Liver (tissue), 9 donors: Measurements from ENCODE around the gene KRT71. TPM values are rescaled to one million over a fixed set of nuclear protein-coding genes. Genes with fewer than 3 reads are reported as not detected.

Experiments used
- DNase-seq: peaks from one replicate; pipeline ENCODE4 v3.0.0-alpha.2; 2017; ENCODE audit warnings: low spot score
- H3K27ac ChIP-seq, 2 donors: one replicate each; pipeline ENCODE4 v1.7.0; 2013; ENCODE audit warnings: inconsistent platforms in 2 of 2, low read length in 2 of 2, control low read depth in 1 of 2, low read depth in 1 of 2, mild to moderate bottlenecking in 1 of 2
- H3K27me3 ChIP-seq, 4 donors: one replicate each; pipeline versions ENCODE4 v1.6.1 to v1.7.0; 2013; ENCODE audit warnings: low read length in 3 of 4, inconsistent platforms in 1 of 4, mild to moderate bottlenecking in 1 of 4, moderate library complexity in 1 of 4; ENCODE audit not compliant: control insufficient read depth in 4 of 4, insufficient read depth in 4 of 4
- H3K36me3 ChIP-seq, 4 donors: one replicate each; pipeline versions ENCODE4 v1.6.1 to v1.7.0; 2013; ENCODE audit warnings: low read length in 3 of 4, mild to moderate bottlenecking in 3 of 4, low read depth in 1 of 4, moderate library complexity in 1 of 4; ENCODE audit not compliant: control insufficient read depth in 4 of 4, insufficient read depth in 3 of 4
- H3K4me1 ChIP-seq, 4 donors: one replicate each; pipeline versions ENCODE4 v1.6.1 to v1.7.0; 2013; ENCODE audit warnings: low read length in 3 of 4, mild to moderate bottlenecking in 3 of 4, moderate library complexity in 1 of 4; ENCODE audit not compliant: control insufficient read depth in 4 of 4, insufficient read depth in 4 of 4
- H3K4me3 ChIP-seq, 3 donors: one replicate each; pipeline versions ENCODE4 v1.6.1 to v1.7.0; 2013; ENCODE audit warnings: low read length in 3 of 3, control low read depth in 1 of 3, low read depth in 1 of 3, mild to moderate bottlenecking in 1 of 3
- H3K9ac ChIP-seq, 2 donors: one replicate each; pipeline ENCODE4 v1.7.0; 2013; ENCODE audit warnings: low read length in 2 of 2, mild to moderate bottlenecking in 2 of 2, moderate library complexity in 2 of 2, control low read depth in 1 of 2, low read depth in 1 of 2
- H3K9me3 ChIP-seq, 4 donors: one replicate each; pipeline versions ENCODE4 v1.6.1 to v1.7.0; 2013; ENCODE audit warnings: low read length in 3 of 4; ENCODE audit not compliant: control insufficient read depth in 4 of 4
- EGR1 ChIP-seq, 2 donors: IDR thresholded peaks; 2 replicates each; pipeline ENCODE4 v1.6.1; 2016 to 2018; ENCODE audit warnings: antibody characterized with exemption in 2 of 2, low read depth in 2 of 2
- FOXA1 ChIP-seq: IDR thresholded peaks from 2 replicates; pipeline ENCODE4 v1.6.1; 2016; ENCODE audit warnings: antibody characterized with exemption
- FOXA2 ChIP-seq: IDR thresholded peaks from 2 replicates; pipeline ENCODE4 v1.6.1; 2016; ENCODE audit warnings: antibody characterized with exemption
- GABPA ChIP-seq, 2 donors: IDR thresholded peaks in 1 of 2; conservative IDR thresholded peaks in 1 of 2; 2 replicates each; pipeline ENCODE4 v1.6.1; 2016; ENCODE audit warnings: antibody characterized with exemption in 2 of 2, mild to moderate bottlenecking in 1 of 2, moderate library complexity in 1 of 2
- HNF4G ChIP-seq: IDR thresholded peaks from 2 replicates; pipeline ENCODE4 v1.6.1; 2016; ENCODE audit warnings: antibody characterized with exemption
- NR2F2 ChIP-seq: IDR thresholded peaks from 2 replicates; pipeline ENCODE4 v1.6.1; 2016; ENCODE audit warnings: antibody characterized with exemption
- RAD21 ChIP-seq, 2 donors: IDR thresholded peaks; 2 replicates each; pipeline ENCODE4 v1.6.1; 2016; ENCODE audit warnings: antibody characterized with exemption in 2 of 2, mild to moderate bottlenecking in 2 of 2
- RXRA ChIP-seq, 2 donors: IDR thresholded peaks; 2 replicates each; pipeline ENCODE4 v1.6.1; 2017 to 2018; ENCODE audit warnings: antibody characterized with exemption in 2 of 2, mild to moderate bottlenecking in 1 of 2
- SP1 ChIP-seq: IDR thresholded peaks from 2 replicates; pipeline ENCODE4 v1.6.1; 2018; ENCODE audit warnings: antibody characterized with exemption, mild to moderate bottlenecking
- TAF1 ChIP-seq: conservative IDR thresholded peaks from 2 replicates; pipeline ENCODE4 v1.6.1; 2016; ENCODE audit warnings: antibody characterized with exemption, mild to moderate bottlenecking
- YY1 ChIP-seq: IDR thresholded peaks from 2 replicates; pipeline ENCODE4 v1.6.1; 2016; ENCODE audit warnings: antibody characterized with exemption, mild to moderate bottlenecking
- WGBS: extraction: QIAGEN DNeasy Blood & Tissue Kit; methylation state at CpG from one replicate; pipeline ENCODE4 v1.1.7; 2013; 5-methylcytosine and 5-hydroxymethylcytosine counted together
- polyA plus RNA-seq, 2 donors: library from polyadenylated mRNA; stranded (reverse) in 1 of 2; unstranded in 1 of 2; fragments of 200-250 nt in 1 of 2; fragments of >200 nt in 1 of 2; fragmentation: Nextera tagmentation in 1 of 2; extraction: Ambion mirVana in 1 of 2; gene quantifications; one replicate each; pipeline versions ENCODE4 v1.2.1 to v1.2.3, GENCODE V29; 2013 to 2015
- total RNA-seq, 2 donors: library from RNA; depleted of rRNA; stranded (reverse); fragments of >200 nt; gene quantifications; one replicate each; pipeline ENCODE4 v1.2.3, GENCODE V29; 2014
- TF ChIP-seq, protein P1 (sequence below): IDR thresholded peaks from 2 replicates; pipeline ENCODE4 v1.6.1; 2016; ENCODE audit warnings: antibody characterized with exemption
- TF ChIP-seq, protein P2 (sequence below): IDR thresholded peaks from 2 replicates; pipeline ENCODE4 v1.6.1; 2016; ENCODE audit warnings: antibody characterized with exemption
- TF ChIP-seq, protein P3 (sequence below): IDR thresholded peaks from 2 replicates; pipeline ENCODE4 v1.6.1; 2016; ENCODE audit warnings: antibody characterized with exemption, mild to moderate bottlenecking
- TF ChIP-seq, protein P4 (sequence below): fragments of 150-350 bp; IDR thresholded peaks from 2 replicates; pipeline ENCODE4 v1.5.1; 2017; ENCODE audit warnings: improper control_type of control experiment, low read depth, low read length; ENCODE audit not compliant: missing input control
- TF ChIP-seq, protein P5 (sequence below): IDR thresholded peaks from 2 replicates; pipeline ENCODE4 v1.6.1; 2016; ENCODE audit warnings: antibody characterized with exemption
- donor health status: healthy.
- donor health status: healthy.
- donor health status: healthy.
- donor health status: healthy.
- donor health status: healthy.

Gene KRT71
- total and polyA plus RNA-seq, 4 donors = not detected

DNA sequence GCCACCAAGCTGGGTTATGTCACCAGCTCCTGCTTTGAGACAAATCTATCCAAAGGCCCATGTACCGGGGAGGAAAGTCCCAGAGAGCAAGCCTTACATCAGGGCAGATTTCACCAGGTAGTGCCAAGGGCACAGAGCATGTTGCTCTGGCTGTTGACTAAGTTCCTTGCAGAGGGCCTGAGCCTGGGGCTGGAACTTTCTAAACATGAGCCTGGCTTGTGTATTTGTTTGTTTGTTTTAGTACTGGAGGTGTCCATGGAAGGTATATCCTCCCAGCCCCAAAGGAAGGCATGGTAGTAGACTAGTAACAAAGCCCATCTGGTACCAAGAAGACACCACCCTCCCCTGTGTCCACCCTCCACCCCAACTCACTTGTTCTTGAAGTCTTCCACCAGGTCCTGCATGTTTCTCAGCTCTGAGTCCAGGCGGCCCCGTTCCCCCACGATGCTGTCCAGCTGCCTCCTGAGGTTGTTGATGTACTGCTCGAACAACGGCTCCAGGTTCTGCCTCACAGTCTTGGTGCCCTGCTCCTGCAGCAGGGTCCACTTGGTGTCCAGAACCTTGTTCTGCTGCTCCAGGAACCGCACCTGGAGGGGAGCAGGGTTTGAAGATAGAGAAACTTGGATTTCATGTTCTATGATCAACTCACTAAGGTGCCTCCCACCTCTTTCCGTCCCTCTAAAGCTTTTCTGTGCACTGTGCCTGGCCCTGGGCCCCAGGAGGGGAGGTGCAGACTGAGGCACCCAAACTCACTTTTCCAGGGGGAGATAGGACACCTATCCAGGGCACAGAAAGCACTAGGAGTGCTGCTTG, 34.2 kb downstream of the KRT71 start:
- Histone ChIP-seq H3K4me3 (no peak overlapping the region), H3K9ac (no peak overlapping the region), H3K4me1 (no peaks in the 10 kb centered on the region), H3K9me3 (no peaks in the 10 kb centered on the region), H3K27me3 (no peaks in the 10 kb centered on the region), H3K27ac (no peak overlapping the region), H3K36me3 (no peaks in the 10 kb centered on the region)
- no peak for TF ChIP-seq FOXA1
- no peak for TF ChIP-seq RAD21 (IDR thresholded peaks at IDR 0.05)
- no peak for TF ChIP-seq TAF1
- no peak for TF ChIP-seq NR2F2
- TF ChIP-seq SP1 = no peak
- TF ChIP-seq, protein P1, sequence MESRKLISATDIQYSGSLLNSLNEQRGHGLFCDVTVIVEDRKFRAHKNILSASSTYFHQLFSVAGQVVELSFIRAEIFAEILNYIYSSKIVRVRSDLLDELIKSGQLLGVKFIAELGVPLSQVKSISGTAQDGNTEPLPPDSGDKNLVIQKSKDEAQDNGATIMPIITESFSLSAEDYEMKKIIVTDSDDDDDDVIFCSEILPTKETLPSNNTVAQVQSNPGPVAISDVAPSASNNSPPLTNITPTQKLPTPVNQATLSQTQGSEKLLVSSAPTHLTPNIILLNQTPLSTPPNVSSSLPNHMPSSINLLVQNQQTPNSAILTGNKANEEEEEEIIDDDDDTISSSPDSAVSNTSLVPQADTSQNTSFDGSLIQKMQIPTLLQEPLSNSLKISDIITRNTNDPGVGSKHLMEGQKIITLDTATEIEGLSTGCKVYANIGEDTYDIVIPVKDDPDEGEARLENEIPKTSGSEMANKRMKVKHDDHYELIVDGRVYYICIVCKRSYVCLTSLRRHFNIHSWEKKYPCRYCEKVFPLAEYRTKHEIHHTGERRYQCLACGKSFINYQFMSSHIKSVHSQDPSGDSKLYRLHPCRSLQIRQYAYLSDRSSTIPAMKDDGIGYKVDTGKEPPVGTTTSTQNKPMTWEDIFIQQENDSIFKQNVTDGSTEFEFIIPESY = no peak
- TF ChIP-seq HNF4G = no peak
- TF ChIP-seq, protein P2, sequence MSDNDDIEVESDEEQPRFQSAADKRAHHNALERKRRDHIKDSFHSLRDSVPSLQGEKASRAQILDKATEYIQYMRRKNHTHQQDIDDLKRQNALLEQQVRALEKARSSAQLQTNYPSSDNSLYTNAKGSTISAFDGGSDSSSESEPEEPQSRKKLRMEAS = no peak
- TF ChIP-seq, protein P3, sequence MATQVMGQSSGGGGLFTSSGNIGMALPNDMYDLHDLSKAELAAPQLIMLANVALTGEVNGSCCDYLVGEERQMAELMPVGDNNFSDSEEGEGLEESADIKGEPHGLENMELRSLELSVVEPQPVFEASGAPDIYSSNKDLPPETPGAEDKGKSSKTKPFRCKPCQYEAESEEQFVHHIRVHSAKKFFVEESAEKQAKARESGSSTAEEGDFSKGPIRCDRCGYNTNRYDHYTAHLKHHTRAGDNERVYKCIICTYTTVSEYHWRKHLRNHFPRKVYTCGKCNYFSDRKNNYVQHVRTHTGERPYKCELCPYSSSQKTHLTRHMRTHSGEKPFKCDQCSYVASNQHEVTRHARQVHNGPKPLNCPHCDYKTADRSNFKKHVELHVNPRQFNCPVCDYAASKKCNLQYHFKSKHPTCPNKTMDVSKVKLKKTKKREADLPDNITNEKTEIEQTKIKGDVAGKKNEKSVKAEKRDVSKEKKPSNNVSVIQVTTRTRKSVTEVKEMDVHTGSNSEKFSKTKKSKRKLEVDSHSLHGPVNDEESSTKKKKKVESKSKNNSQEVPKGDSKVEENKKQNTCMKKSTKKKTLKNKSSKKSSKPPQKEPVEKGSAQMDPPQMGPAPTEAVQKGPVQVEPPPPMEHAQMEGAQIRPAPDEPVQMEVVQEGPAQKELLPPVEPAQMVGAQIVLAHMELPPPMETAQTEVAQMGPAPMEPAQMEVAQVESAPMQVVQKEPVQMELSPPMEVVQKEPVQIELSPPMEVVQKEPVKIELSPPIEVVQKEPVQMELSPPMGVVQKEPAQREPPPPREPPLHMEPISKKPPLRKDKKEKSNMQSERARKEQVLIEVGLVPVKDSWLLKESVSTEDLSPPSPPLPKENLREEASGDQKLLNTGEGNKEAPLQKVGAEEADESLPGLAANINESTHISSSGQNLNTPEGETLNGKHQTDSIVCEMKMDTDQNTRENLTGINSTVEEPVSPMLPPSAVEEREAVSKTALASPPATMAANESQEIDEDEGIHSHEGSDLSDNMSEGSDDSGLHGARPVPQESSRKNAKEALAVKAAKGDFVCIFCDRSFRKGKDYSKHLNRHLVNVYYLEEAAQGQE = no peak
- TF ChIP-seq, protein P4, sequence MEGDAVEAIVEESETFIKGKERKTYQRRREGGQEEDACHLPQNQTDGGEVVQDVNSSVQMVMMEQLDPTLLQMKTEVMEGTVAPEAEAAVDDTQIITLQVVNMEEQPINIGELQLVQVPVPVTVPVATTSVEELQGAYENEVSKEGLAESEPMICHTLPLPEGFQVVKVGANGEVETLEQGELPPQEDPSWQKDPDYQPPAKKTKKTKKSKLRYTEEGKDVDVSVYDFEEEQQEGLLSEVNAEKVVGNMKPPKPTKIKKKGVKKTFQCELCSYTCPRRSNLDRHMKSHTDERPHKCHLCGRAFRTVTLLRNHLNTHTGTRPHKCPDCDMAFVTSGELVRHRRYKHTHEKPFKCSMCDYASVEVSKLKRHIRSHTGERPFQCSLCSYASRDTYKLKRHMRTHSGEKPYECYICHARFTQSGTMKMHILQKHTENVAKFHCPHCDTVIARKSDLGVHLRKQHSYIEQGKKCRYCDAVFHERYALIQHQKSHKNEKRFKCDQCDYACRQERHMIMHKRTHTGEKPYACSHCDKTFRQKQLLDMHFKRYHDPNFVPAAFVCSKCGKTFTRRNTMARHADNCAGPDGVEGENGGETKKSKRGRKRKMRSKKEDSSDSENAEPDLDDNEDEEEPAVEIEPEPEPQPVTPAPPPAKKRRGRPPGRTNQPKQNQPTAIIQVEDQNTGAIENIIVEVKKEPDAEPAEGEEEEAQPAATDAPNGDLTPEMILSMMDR = no peak
- no peak for TF ChIP-seq RXRA (IDR thresholded peaks at IDR 0.05)
- no peak for TF ChIP-seq FOXA2
- TF ChIP-seq EGR1 (IDR thresholded peaks at IDR 0.05; ENCODE audit: low read depth in 2 of 2) = no peak
- TF ChIP-seq, protein P5, sequence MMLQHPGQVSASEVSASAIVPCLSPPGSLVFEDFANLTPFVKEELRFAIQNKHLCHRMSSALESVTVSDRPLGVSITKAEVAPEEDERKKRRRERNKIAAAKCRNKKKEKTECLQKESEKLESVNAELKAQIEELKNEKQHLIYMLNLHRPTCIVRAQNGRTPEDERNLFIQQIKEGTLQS = no peak
- TF ChIP-seq GABPA (IDR thresholded peaks at IDR 0.05 in 1 of 2, conservative IDR thresholded peaks at IDR 0.05 in 1 of 2) = no peak
- TF ChIP-seq YY1 = no peak
- 84% methylated on average over 8 of the region's 8 CpGs for WGBS
- DNase-seq = peak; percentile 26
